GM12874 (cell line): ENCODE measurements around the gene CENPS.

Source experiments
- TF ChIP-seq, protein P1 (sequence below): IDR thresholded peaks from 2 replicates; pipeline ENCODE4 v1.5.1; 2011; ENCODE audit warnings: low read depth, mild to moderate bottlenecking, control low read depth, low read length, moderate library complexity; ENCODE audit not compliant: insufficient read depth

CENPS gene

DNA sequence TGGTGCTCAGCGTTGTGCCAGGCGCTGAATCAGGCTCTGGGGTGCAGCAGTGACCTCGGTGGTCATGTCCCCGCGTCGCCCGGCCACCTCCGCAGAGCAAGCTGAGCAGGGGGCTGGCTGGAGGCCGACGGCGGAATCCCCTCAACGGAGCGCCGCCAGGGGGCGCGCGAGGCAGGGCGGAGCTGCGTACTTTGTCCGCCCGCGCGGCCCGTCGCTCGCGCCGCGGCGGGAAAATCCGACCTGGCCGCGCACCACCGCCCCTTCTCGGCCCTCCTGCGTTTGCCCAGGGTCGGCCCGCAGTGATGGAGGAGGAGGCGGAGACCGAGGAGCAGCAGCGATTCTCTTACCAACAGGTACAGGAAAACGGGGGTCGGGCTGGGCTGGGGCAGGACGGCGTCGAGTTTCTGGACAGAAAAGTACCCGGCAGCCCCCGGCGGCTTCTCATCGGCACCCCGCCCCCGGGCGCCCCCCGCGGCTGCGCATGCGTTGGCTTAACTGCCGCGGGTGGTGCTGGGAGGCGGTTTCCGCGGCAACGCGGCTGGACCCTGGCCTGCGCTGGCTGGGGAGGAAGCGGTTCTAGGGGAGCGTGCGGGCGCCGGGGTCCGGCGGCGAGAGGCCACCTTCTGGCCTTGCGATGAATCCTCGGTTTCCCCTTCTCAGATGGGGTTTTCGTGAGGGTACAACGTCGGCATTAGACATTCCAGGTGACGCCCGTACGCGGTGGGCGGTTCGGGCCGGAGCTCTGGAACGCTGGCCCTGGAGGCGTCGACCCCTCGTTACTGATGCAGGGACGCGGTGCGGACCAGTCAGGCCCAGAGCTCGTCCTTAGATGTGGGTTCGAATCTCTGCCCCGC is at the start of gene CENPS:
TSS of gene CENPS (plus strand) at position 218 of the 854 bp plus-strand sequence. CDS start at position 303, 85 bp downstream.
- TF ChIP-seq, protein P1, sequence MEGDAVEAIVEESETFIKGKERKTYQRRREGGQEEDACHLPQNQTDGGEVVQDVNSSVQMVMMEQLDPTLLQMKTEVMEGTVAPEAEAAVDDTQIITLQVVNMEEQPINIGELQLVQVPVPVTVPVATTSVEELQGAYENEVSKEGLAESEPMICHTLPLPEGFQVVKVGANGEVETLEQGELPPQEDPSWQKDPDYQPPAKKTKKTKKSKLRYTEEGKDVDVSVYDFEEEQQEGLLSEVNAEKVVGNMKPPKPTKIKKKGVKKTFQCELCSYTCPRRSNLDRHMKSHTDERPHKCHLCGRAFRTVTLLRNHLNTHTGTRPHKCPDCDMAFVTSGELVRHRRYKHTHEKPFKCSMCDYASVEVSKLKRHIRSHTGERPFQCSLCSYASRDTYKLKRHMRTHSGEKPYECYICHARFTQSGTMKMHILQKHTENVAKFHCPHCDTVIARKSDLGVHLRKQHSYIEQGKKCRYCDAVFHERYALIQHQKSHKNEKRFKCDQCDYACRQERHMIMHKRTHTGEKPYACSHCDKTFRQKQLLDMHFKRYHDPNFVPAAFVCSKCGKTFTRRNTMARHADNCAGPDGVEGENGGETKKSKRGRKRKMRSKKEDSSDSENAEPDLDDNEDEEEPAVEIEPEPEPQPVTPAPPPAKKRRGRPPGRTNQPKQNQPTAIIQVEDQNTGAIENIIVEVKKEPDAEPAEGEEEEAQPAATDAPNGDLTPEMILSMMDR = peak; percentile 98

GRCh38 chr1:10380594-10381275 is 49.5 kb upstream of the CENPS start:
- TF ChIP-seq, protein P1 = no peak

- TF ChIP-seq, protein P1 = no peak
These were observed 46.6 kb upstream of the CENPS start for GRCh38 chr1:10383630-10384029.

- TF ChIP-seq, protein P1 = no peak
These were observed 46.0 kb upstream of the CENPS start for GRCh38 chr1:10384219-10384618.

GRCh38 chr1:10386761-10387676 is 43.2 kb upstream of the CENPS start:
- TF ChIP-seq, protein P1 = no peak

- TF ChIP-seq, protein P1 = no peak
These were observed 42.4 kb upstream of the CENPS start for GRCh38 chr1:10387677-10388386.
